ENCODE results near the gene NANOS2. TPM values are rescaled to one million over a fixed set of nuclear protein-coding genes. Genes with fewer than 3 reads are reported as not detected.
A peak's percentile ranks its signal among the peaks of the same experiment; 100 is the strongest.

Gene NANOS2
- total and polyA plus RNA-seq, 9 of the 15 experiments (the other 6 are each of a cell fraction or from before 2014, with no cell fraction given) = not detected

GRCh38 chr19:45908956-45909355 lies 5.6 kb downstream of the NANOS2 start:
- no peaks in the 10 kb centered on the region for H3K9me1 ChIP-seq (ENCODE audit: control insufficient read depth, insufficient read depth, low read length)
- intact Hi-C loops (cut with micrococcal nuclease) (no loop called here), in situ Hi-C loops (cut with MboI) (no loop called here)
- H4K20me1 ChIP-seq (replicated peaks; ENCODE audit: control insufficient read depth, insufficient read depth, low read length) = no peaks in the 10 kb centered on the region
- H3K9ac ChIP-seq (ENCODE audit: insufficient read depth in 1 of 2, low read depth in 2 of 2, low read length in 2 of 2) = peak overlapping the region in 1 of 2 experiments; percentile 53; a peak in 1 of 4 replicates
- H3K36me3 ChIP-seq (ENCODE audit: control insufficient read depth, insufficient read depth, low read length) = no peaks in the 10 kb centered on the region
- no peak for FAIRE-seq
- H3K9me3 ChIP-seq (replicated peaks; ENCODE audit: control insufficient read depth, insufficient read depth, low read depth, low read length) = no peaks in the 10 kb centered on the region
- ChIA-PET CTCF (ENCODE audit: low intra/inter-chr PET ratio) (no interaction called here), POLR2A (interaction anchor here (0.6 kb wide), 1 partner anchor 621 kb away, joined by 3 read pairs; no protein-coding TSS in a partner anchor)
- no peak for TF ChIP-seq SMAD3 (CRISPR knock-in tag; conservative IDR thresholded peaks at IDR 0.05)
- TF ChIP-seq CTCF (IDR thresholded peaks at IDR 0.05 in 2 of 3, conservative IDR thresholded peaks at IDR 0.05 in 1 of 3; ENCODE audit: insufficient read depth in 2 of 3, low read depth in 1 of 3, low read length in 3 of 3) = peak in 1 of 3 experiments; percentile 21; a peak in 1 of 6 replicates
- no peak for TF ChIP-seq ZNF12 (CRISPR knock-in tag; IDR thresholded peaks at IDR 0.05)
- TF ChIP-seq POLR2A (conservative IDR thresholded peaks at IDR 0.05) = no peak
- no peak for TF ChIP-seq TCF7L2 (IDR thresholded peaks at IDR 0.05; ENCODE audit: low read depth, low read length)
- no peak for TF ChIP-seq CLOCK (CRISPR knock-in tag; IDR thresholded peaks at IDR 0.05; ENCODE audit: borderline replicate concordance)
- H3K27me3 ChIP-seq (ENCODE audit: control insufficient read depth in 2 of 2, insufficient read depth in 2 of 2, low read length in 2 of 2) = peaks cover 6 to 13% of the 10 kb centered on the region in 2 experiments; a peak in 3 of 5 replicates
- no peak for DNase-seq (ENCODE audit: extremely low read depth in 1 of 4, low spot score in 3 of 4)
- H3K27ac ChIP-seq (ENCODE audit: extremely low read depth, low read depth, low read length) = no peak overlapping the region
- H3K79me2 ChIP-seq (ENCODE audit: control insufficient read depth, insufficient read depth, low read length) = no peaks in the 10 kb centered on the region
- BruUV-seq (replicated peaks) = no TSS peak
- 21% methylated on average over 5 of the region's 5 CpGs for WGBS (ENCODE audit: insufficient coverage, low coverage, missing lambda C conversion rate)
- ATAC-seq = peak; percentile 31; the same call in 1 of the 3 replicates
- H3K4me3 ChIP-seq = no peak overlapping the region
- peaks cover 0 to 3% of the 10 kb centered on the region in 2 experiments; a peak in 2 of 5 replicates for H3K4me1 ChIP-seq (replicated peaks in 1 of 2; ENCODE audit: control insufficient read depth in 2 of 2, insufficient read depth in 2 of 2, low read length in 2 of 2)
- no peak overlapping the region for H3K4me2 ChIP-seq (ENCODE audit: insufficient read depth, low read length)
- 0 out of 2 replicates have a peak overlapping the region, but pooled peaks have one; percentile 24 for H2AFZ ChIP-seq (ENCODE audit: low read depth, low read length)

Data from K562 (cell line).